GF-D8 (cell line): Measurements from ENCODE around the gene PDZD2.
A peak's percentile ranks its signal among the peaks of the same experiment; 100 is the strongest.

ENCODE experiments used
- DNase-seq: peaks from one replicate; lab custom pipeline; 2025; lab: John Stamatoyannopoulos, UW

Gene PDZD2

GRCh38 chr5:32143617-32144377, 504.9 kb downstream of the PDZD2 start:
- no peak for DNase-seq

- DNase-seq, result no peak
These were observed 505.7 kb downstream of the PDZD2 start for GRCh38 chr5:32144378-32145207.

GRCh38 chr5:32145378-32145777, 506.4 kb downstream of the PDZD2 start:
- DNase-seq, result no peak

GRCh38 chr5:32147236-32147635, 508.3 kb downstream of the PDZD2 start:
- peak; percentile 37 for DNase-seq

GRCh38 chr5:32147959-32148358, 509.0 kb downstream of the PDZD2 start:
- DNase-seq, result no peak

GRCh38 chr5:32150366-32150765, 511.4 kb downstream of the PDZD2 start:
- no peak for DNase-seq

GRCh38 chr5:32151198-32151597, 512.3 kb downstream of the PDZD2 start:
- no peak for DNase-seq

- DNase-seq, result no peak
These were observed 514.8 kb downstream of the PDZD2 start for GRCh38 chr5:32153723-32154122.

GRCh38 chr5:32155211-32155610, 516.3 kb downstream of the PDZD2 start:
- no peak for DNase-seq

- DNase-seq, result no peak
These were observed 517.7 kb downstream of the PDZD2 start for GRCh38 chr5:32156635-32157034.

GRCh38 chr5:32157078-32157477, 518.1 kb downstream of the PDZD2 start:
- DNase-seq, result no peak

- no peak for DNase-seq
These were observed 519.7 kb downstream of the PDZD2 start for GRCh38 chr5:32158679-32158975.

GRCh38 chr5:32159328-32160072, 520.6 kb downstream of the PDZD2 start:
- DNase-seq, result no peak

GRCh38 chr5:32160228-32160627, 521.3 kb downstream of the PDZD2 start:
- DNase-seq, result no peak
